Panc1 (cell line): ENCODE data around the gene MAPK11.

ENCODE experiments used
- CTCF ChIP-seq: fragments of 450-650 bp; IDR thresholded peaks from 2 replicates; pipeline ENCODE4 v1.5.1; 2017; ENCODE audit warnings: mild to moderate bottlenecking
- POLR2AphosphoS5 ChIP-seq: IDR thresholded peaks from 2 replicates; pipeline ENCODE4 v1.6.1; 2012; ENCODE audit warnings: mild to moderate bottlenecking, low read depth, low read length, moderate library complexity
- REST ChIP-seq, 2 experiments: IDR thresholded peaks; 2 replicates each; pipeline ENCODE4 v1.6.1; 2011 to 2012; ENCODE audit warnings: low read depth in 2 of 2, control low read depth in 1 of 2, low read length in 1 of 2, mild to moderate bottlenecking in 1 of 2, moderate library complexity in 1 of 2; ENCODE audit not compliant: insufficient read depth in 1 of 2
- SIN3A ChIP-seq: IDR thresholded peaks from 2 replicates; pipeline ENCODE4 v1.6.1; 2012; ENCODE audit warnings: low read depth, mild to moderate bottlenecking, low read length, moderate library complexity, borderline replicate concordance; ENCODE audit not compliant: insufficient read depth

- no peak for TF ChIP-seq CTCF
- TF ChIP-seq POLR2AphosphoS5: no peak
- TF ChIP-seq SIN3A: no peak
- no peak for TF ChIP-seq REST (IDR thresholded peaks at IDR 0.05; ENCODE audit: insufficient read depth in 1 of 2, low read depth in 2 of 2, low read length in 1 of 2)
These were observed 48.7 kb upstream of the MAPK11 start for GRCh38 chr22:50318698-50319411.
